Astrocyte of the cerebellum (primary cell): ENCODE results near the gene CRELD2.

Experiments
- DNase-seq: peaks from one replicate; pipeline ENCODE4 v3.0.0-alpha.2; 2011; ENCODE audit warnings: low read depth
- H3K4me3 ChIP-seq: 2 replicates; pipeline ENCODE4 v1.5.1; 2011; ENCODE audit warnings: mild to moderate bottlenecking, low read depth, low read length, moderate library complexity
- CTCF ChIP-seq: IDR thresholded peaks from 2 replicates; pipeline ENCODE4 v1.5.1; 2012; ENCODE audit warnings: low read length, low read depth, moderate library complexity, mild to moderate bottlenecking; ENCODE audit errors: missing control alignments
- in situ Hi-C: cut with HindIII; loops from 2 replicates; pipeline ENCODE4 v1.10.0; 2017; ENCODE audit warnings: low sequenced_read_pairs

CRELD2 gene

GRCh38 chr22:49873228-49873940 is 45.0 kb upstream of the CRELD2 start:
- TF ChIP-seq CTCF: no peak
- in situ Hi-C loops: loop anchor here (5.0 kb wide), 1 partner anchor 44 kb away; the partner anchor contains the start of genes ALG12 and CRELD2
- no peak overlapping the region for H3K4me3 ChIP-seq
- DNase-seq: no peak

GRCh38 chr22:49877642-49878041 is 40.8 kb upstream of the CRELD2 start:
- no peak overlapping the region for H3K4me3 ChIP-seq
- no peak for DNase-seq
- in situ Hi-C loops: no loop called here
- TF ChIP-seq CTCF: no peak

GRCh38 chr22:49878206-49878605 is 40.2 kb upstream of the CRELD2 start:
- in situ Hi-C loops: no loop called here
- DNase-seq: no peak
- TF ChIP-seq CTCF: no peak
- H3K4me3 ChIP-seq: no peak overlapping the region

- no peak for DNase-seq
- TF ChIP-seq CTCF: no peak
- H3K4me3 ChIP-seq: no peak overlapping the region
- in situ Hi-C loops: no loop called here
These were observed 38.6 kb upstream of the CRELD2 start for GRCh38 chr22:49879871-49880270.

- in situ Hi-C loops: no loop called here
- no peak overlapping the region for H3K4me3 ChIP-seq
- DNase-seq: no peak
- TF ChIP-seq CTCF: no peak
These were observed 38.2 kb upstream of the CRELD2 start for GRCh38 chr22:49880281-49880680.

- H3K4me3 ChIP-seq: no peak overlapping the region
- in situ Hi-C loops: no loop called here
- DNase-seq: no peak
- TF ChIP-seq CTCF: no peak
These were observed 36.6 kb upstream of the CRELD2 start for GRCh38 chr22:49881856-49882255.
